ENCODE results near the gene CTU2. TPM values are rescaled to one million over a fixed set of nuclear protein-coding genes. Genes with fewer than 3 reads are reported as not detected.

CTU2 gene
- total RNA-seq, 1 donor from 2014 or later: 20.6 TPM

DNA sequence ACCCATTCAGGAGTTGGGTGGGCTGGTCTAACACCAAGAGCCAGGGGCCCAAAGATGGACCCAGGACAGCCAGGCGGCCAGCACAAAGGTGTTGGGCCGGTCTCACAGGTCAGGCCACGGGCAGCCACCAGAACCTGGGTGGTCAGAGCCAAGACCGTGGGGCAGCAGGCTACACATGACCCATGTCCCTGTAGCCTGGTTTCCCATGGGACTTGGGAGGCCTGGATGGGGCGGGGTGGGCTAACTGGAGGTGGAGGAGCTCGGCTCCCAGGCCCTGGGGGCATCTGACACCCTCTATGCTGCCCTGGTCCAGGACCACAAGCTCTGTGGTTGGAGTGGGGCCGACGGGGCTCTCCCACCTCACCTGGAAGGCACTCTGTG, 17.2 kb downstream of the CTU2 start:
- Mint-ChIP-seq H3K27ac (ENCODE audit: unreplicated experiment) (no peak overlapping the region), H3K27me3 (ENCODE audit: unreplicated experiment) (no peaks in the 10 kb centered on the region), H3K4me1 (ENCODE audit: unreplicated experiment) (peaks cover 5% of the 10 kb centered on the region), H3K9me3 (ENCODE audit: unreplicated experiment) (no peaks in the 10 kb centered on the region), H3K36me3 (ENCODE audit: unreplicated experiment) (peaks cover 22% of the 10 kb centered on the region), H3K4me3 (ENCODE audit: unreplicated experiment) (no peak overlapping the region)
- TF ChIP-seq, protein P1, sequence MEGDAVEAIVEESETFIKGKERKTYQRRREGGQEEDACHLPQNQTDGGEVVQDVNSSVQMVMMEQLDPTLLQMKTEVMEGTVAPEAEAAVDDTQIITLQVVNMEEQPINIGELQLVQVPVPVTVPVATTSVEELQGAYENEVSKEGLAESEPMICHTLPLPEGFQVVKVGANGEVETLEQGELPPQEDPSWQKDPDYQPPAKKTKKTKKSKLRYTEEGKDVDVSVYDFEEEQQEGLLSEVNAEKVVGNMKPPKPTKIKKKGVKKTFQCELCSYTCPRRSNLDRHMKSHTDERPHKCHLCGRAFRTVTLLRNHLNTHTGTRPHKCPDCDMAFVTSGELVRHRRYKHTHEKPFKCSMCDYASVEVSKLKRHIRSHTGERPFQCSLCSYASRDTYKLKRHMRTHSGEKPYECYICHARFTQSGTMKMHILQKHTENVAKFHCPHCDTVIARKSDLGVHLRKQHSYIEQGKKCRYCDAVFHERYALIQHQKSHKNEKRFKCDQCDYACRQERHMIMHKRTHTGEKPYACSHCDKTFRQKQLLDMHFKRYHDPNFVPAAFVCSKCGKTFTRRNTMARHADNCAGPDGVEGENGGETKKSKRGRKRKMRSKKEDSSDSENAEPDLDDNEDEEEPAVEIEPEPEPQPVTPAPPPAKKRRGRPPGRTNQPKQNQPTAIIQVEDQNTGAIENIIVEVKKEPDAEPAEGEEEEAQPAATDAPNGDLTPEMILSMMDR (IDR thresholded peaks at IDR 0.05): no peak
- DNase-seq (ENCODE audit: extremely low spot score, unreplicated experiment): no peak

DNA sequence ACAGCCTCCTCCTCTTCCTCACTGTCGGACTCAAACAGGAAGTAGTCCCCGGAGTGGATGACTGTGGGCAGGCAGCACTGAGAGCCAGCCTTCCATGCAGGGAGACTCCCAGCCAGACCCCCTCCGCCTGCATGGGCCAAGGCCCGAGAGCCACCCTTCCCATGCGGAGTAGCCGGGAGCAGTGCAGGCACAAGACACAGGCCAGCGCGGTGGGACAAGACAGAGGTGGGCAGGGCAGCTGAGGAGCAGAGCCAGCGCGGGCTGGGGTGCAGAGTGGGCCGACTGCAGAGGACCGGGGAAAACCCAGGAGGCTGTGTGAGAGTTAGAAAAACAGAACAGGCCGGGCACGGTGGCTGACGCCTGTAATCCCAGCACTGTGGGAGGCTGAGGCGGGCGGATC, 17.6 kb downstream of the CTU2 start:
- Mint-ChIP-seq H3K9me3 (ENCODE audit: unreplicated experiment) (no peaks in the 10 kb centered on the region), H3K27ac (ENCODE audit: unreplicated experiment) (no peak overlapping the region), H3K36me3 (ENCODE audit: unreplicated experiment) (peaks cover 22% of the 10 kb centered on the region), H3K4me1 (ENCODE audit: unreplicated experiment) (peaks cover 5% of the 10 kb centered on the region), H3K27me3 (ENCODE audit: unreplicated experiment) (no peaks in the 10 kb centered on the region), H3K4me3 (ENCODE audit: unreplicated experiment) (no peak overlapping the region)
- TF ChIP-seq, protein P1 (IDR thresholded peaks at IDR 0.05): no peak
- no peak for DNase-seq (ENCODE audit: extremely low spot score, unreplicated experiment)

DNA sequence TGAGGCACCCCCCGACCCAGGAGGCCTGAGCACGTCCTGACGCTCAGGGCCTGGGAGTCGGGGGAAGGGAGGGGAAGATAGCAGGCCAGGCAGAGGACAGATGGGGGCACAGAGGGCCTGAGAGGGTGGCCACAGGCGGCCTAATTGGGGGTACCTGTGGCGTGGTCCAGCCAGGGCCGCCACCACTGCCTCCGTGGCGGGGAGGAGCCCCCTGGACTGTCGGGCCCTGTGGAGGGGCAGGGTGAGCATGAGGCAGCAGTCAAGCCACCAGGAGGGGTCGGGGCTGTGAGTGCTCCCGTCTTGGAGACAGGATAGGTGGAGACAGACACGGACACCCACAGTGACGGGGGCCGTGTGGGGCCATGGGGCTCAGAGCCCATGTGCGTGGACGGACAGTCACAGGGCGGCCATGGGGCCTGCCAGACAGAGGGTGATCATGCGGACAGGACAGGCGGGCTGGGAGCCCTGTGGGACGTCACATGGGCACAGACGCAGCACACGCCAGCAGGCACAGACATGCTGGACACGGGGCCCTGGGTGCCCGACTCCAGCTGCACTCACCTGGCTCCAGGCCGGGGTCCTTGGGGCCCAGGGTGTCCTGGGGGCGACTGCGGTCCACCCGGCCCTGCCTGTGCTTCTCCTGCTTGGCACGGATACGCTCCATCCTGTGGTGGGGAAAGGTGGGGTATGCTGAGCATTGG, 18.7 kb downstream of the CTU2 start:
- no peak overlapping the region for H3K4me3 Mint-ChIP-seq (ENCODE audit: unreplicated experiment)
- no peaks in the 10 kb centered on the region for H3K27me3 Mint-ChIP-seq (ENCODE audit: unreplicated experiment)

DNA sequence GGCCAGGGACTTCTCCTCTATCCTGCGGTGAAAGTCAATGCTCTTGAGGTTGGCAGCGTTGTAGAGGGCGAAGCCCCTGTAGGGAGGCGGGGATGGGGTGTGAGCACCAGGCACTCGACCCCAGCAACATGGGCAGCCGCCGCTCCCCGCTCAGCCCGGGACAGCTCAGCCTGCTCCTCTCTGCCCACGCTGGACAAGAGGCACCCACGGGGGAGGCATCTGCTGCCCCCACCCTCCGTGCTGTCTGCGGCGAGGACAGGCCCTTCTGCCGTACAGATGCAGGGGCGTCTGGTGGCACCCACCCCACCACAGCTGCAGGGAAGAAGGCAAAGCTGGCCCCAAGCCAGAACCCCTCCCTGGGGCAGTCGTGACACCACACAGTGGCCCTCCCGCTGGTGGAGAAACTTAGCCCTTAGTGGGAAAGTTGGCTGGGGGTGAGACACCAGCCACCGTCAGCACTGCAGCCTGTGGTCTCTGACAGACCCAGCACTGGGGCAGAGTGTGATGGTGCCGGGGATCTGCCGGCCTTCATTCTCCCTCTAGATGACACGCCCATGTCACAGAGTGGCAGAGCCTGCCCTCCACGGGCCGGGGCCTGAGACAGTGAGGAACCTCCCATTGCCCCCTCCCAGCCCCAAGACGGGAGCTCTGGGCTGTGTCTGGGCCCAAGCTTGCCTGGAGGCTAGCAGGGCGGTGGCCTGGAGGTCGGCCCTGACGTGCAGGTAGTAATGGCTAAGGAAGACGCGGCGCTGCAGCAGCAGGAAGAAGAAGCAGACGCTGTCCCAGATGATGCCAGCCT, 19.5 kb downstream of the CTU2 start:
- H3K9me3 Mint-ChIP-seq (ENCODE audit: unreplicated experiment): no peaks in the 10 kb centered on the region
- H3K4me3 Mint-ChIP-seq (ENCODE audit: unreplicated experiment): no peak overlapping the region
- H3K27ac Mint-ChIP-seq (ENCODE audit: unreplicated experiment): no peak overlapping the region
- no peak for DNase-seq (ENCODE audit: extremely low spot score, unreplicated experiment)
- H3K27me3 Mint-ChIP-seq (ENCODE audit: unreplicated experiment): no peaks in the 10 kb centered on the region
- H3K36me3 Mint-ChIP-seq (ENCODE audit: unreplicated experiment): peaks cover 10% of the 10 kb centered on the region
- H3K4me1 Mint-ChIP-seq (ENCODE audit: unreplicated experiment): peaks cover 5% of the 10 kb centered on the region
- TF ChIP-seq, protein P1 (IDR thresholded peaks at IDR 0.05): no peak

More for the DNA sequence above, 18.7 kb downstream of the CTU2 start:
- DNase-seq (ENCODE audit: extremely low spot score, unreplicated experiment): no peak
- H3K36me3 Mint-ChIP-seq (ENCODE audit: unreplicated experiment): peaks cover 15% of the 10 kb centered on the region
- H3K9me3 Mint-ChIP-seq (ENCODE audit: unreplicated experiment): no peaks in the 10 kb centered on the region
- H3K27ac Mint-ChIP-seq (ENCODE audit: unreplicated experiment): no peak overlapping the region
- peaks cover 5% of the 10 kb centered on the region for H3K4me1 Mint-ChIP-seq (ENCODE audit: unreplicated experiment)
- TF ChIP-seq, protein P1 (IDR thresholded peaks at IDR 0.05): no peak

DNA sequence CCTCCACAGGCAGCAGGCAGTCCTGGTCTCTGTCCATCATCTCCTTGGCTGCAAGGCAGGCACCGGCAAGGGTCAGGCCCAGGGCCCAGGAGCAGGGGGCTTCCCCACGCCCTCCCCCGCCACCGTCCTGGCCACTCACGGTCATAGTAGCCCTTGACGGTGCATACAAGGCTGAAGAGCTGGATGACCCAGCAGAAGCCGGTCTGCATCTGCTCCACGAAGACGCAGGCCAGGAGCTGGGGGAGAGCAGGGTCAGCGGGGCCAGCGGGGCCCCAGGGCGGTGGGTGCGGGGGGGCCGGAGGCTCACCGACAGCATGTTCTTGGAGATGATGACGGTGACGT, 20.1 kb downstream of the CTU2 start:
- H3K4me1 Mint-ChIP-seq (ENCODE audit: unreplicated experiment): peaks cover 5% of the 10 kb centered on the region
- H3K27me3 Mint-ChIP-seq (ENCODE audit: unreplicated experiment): no peaks in the 10 kb centered on the region
- H3K9me3 Mint-ChIP-seq (ENCODE audit: unreplicated experiment): no peaks in the 10 kb centered on the region
- H3K4me3 Mint-ChIP-seq (ENCODE audit: unreplicated experiment): no peak overlapping the region
- TF ChIP-seq, protein P1 (IDR thresholded peaks at IDR 0.05): no peak
- H3K27ac Mint-ChIP-seq (ENCODE audit: unreplicated experiment): no peak overlapping the region
- peaks cover 16% of the 10 kb centered on the region for H3K36me3 Mint-ChIP-seq (ENCODE audit: unreplicated experiment)
- DNase-seq (ENCODE audit: extremely low spot score, unreplicated experiment): no peak

All from osteocyte (in vitro differentiated cells).